Kidney epithelial cell (primary cell): Measurements from ENCODE around the gene PRICKLE4. TPM values are rescaled to one million over a fixed set of nuclear protein-coding genes. Genes with fewer than 3 reads are reported as not detected.

ENCODE experiments used
- DNase-seq: peaks from one replicate; pipeline ENCODE4 v3.0.0-alpha.2; 2010; ENCODE audit warnings: low read depth
- H3K27me3 ChIP-seq: 2 replicates; pipeline ENCODE4 v1.6.0; 2011; ENCODE audit warnings: low read length; ENCODE audit not compliant: control insufficient read depth, insufficient read depth
- H3K36me3 ChIP-seq: 2 replicates; pipeline ENCODE4 v1.5.1; 2011; ENCODE audit warnings: low read length; ENCODE audit not compliant: control insufficient read depth, insufficient read depth
- H3K4me3 ChIP-seq: 2 replicates; pipeline ENCODE4 v1.5.1; 2011; ENCODE audit warnings: low read depth, mild to moderate bottlenecking, control low read depth, low read length
- CTCF ChIP-seq: IDR thresholded peaks from 2 replicates; pipeline ENCODE4 v1.5.1; 2011; ENCODE audit warnings: mild to moderate bottlenecking, moderate library complexity, low read length, control low read depth, inconsistent platforms; ENCODE audit not compliant: insufficient read depth, poor library complexity, severe bottlenecking
- total RNA-seq: library from RNA; depleted of rRNA; stranded (reverse); fragments of >200 nt; gene quantifications from 2 replicates; pipeline ENCODE4 v1.2.3, GENCODE V29; 2015

Gene PRICKLE4
- total RNA-seq, 1 donor from 2014 or later, result not detected

- Histone ChIP-seq H3K4me3 (peak overlapping the region; percentile 72), H3K27me3 (peaks cover 5% of the 10 kb centered on the region), H3K36me3 (no peaks in the 10 kb centered on the region)
- no peak for TF ChIP-seq CTCF
- DNase-seq, result no peak
Measured at GRCh38 chr6:41733707-41734665, 46.6 kb upstream of the PRICKLE4 start.

- TF ChIP-seq CTCF, result no peak
Measured at GRCh38 chr6:41734666-41735426, 45.7 kb upstream of the PRICKLE4 start.

DNA sequence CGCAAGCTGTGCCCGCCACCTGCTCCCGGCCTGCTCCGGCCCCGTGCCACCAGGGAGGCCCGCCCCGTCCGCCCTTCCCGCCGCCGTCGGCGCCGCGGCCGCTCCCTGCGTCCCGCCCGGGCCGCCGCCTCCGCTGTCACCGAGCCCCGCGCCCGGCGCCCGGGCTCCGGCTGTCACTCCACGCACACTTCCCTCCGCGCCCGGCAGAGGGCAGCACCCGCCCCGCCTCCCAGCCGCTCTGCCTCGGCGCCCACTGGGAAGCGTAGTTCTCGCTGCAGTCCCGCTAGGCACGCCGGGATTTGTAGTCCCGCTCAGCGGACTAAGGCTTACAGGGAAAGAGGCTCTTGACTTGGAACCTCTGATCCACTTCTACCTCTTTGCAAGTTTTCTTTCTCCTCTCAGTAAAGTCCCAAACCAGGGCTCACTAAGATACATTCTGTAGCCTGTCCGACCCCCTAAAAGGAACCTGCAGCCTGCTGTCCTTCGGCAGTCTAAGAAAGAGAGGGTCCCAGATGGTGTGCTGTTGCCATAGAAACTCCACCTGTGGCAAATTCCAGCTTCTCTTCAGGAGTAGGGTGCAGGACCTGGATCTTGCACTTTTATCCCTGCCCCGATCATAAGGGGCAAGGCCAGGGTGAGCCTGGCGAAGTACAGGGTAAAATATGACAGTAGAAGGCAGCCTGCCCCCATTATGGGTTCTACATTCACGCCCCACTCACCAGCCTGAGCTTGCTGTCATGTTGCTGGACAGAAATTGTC lies 45.0 kb upstream of the PRICKLE4 start, which contains the start of gene TFEB:
Gene TFEB, minus strand, starts transcription at position 182 of the 759 bp plus-strand sequence. CDS start 44,395 bp downstream, outside the sequence.
- Histone ChIP-seq H3K4me3 (peak within 1 kb of the TSS; percentile 72), H3K27me3 (peaks cover 5% of the 10 kb centered on the region), H3K36me3 (no peaks in the 10 kb centered on the region)
- DNase-seq, result no peak
- TF ChIP-seq CTCF, result peak; percentile 83

More at GRCh38 chr6:41734666-41735426, 45.7 kb upstream of the PRICKLE4 start:
- Histone ChIP-seq H3K4me3 (peak overlapping the region; percentile 72), H3K36me3 (no peaks in the 10 kb centered on the region), H3K27me3 (peaks cover 5% of the 10 kb centered on the region)
- no peak for DNase-seq

DNA sequence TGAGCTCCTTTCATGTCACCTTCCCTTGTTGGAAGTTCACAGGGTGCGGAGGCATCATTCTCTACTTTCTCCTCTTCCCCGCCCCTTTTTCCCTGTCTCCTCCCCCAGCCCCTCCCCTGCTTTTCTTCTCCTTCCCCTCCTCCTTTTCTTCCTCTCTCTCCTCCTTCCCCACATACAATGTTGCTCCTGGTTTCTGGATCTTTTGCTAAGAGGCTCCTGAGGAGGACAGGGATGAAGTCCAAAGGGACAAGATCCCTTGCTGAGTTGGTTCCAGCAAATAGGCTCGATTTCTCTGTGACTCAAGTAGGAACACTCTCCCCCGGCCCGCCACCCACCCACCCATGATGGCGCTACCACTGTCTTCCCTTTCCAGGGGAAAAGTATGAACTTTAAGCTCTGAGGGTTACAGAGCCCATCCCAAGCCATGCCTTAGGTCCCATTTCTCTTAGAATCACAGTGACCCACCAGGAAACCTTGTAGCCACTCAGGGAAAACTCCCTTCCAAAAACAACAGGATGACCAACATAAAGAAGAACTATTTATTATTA lies 44.3 kb upstream of the PRICKLE4 start:
- Histone ChIP-seq H3K27me3 (peaks cover 5% of the 10 kb centered on the region), H3K4me3 (no peak overlapping the region), H3K36me3 (no peaks in the 10 kb centered on the region)
- DNase-seq, result no peak
- no peak for TF ChIP-seq CTCF

- DNase-seq, result no peak
- Histone ChIP-seq H3K4me3 (no peak overlapping the region), H3K36me3 (no peaks in the 10 kb centered on the region), H3K27me3 (peaks cover 5% of the 10 kb centered on the region)
- TF ChIP-seq CTCF, result no peak
Measured at GRCh38 chr6:41736800-41737555, 43.6 kb upstream of the PRICKLE4 start.
